ENCODE data around the gene LAMC3. TPM values are rescaled to one million over a fixed set of nuclear protein-coding genes. Genes with fewer than 3 reads are reported as not detected.

LAMC3 gene
- total and polyA plus RNA-seq, 7 experiments from 2014 or later, result 0.07 to 9.2 (median 3.5) TPM

DNA sequence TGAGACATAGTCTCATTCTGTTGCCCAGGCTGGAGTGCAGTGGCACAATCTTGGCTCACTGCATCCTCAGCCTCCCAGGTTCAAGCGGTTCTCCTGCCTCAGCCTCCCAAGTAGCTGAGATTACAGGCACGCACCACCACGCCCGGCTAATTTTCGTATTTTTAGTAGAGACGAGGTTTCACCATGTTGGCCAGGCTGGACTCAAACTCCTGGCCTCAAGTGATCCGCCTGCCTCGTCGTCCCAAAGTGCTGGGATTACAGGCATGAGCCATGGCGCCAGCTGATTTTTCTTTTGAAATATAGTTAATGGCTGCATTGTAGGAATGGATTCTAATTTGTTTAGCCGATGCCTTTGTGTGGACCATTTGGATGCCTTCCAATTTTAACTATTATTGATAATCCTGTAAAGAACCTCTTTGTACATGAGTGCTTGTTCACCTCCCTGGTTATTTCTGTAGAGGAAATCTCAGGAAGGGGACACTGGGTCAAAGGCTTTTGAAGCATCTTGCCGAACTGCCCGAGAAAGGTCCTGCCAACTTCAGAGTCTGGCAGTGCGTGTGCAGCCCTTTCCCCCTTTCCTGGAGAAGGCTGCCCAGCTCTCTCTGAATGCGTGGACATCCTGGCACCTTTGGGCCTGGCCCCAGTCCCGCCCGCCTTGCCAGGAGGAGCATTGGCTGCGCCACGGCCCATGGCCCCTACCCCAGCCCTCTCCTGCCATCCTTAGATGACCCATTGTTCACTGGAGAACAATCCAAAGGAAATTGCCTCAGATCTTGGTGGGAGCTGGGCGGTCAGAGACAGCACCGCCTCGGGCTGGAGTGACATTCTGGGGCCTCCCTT, 107.5 kb downstream of the LAMC3 start:
- POLR2A ChIA-PET, result interaction anchor here (1.0 kb wide), 1 partner anchor 9 kb away, joined by 4 read pairs; the partner anchor contains the start of gene NUP214
- H3K27me3 Mint-ChIP-seq, result peaks cover 0 to 9% (median 0%) of the 10 kb centered on the region in 5 donors
- Histone ChIP-seq H3K36me3 (ENCODE audit: control insufficient read depth in 2 of 3, insufficient read depth in 3 of 3, low read length in 3 of 3) (no peaks in the 10 kb centered on the region), H3K4me1 (ENCODE audit: control insufficient read depth in 2 of 2, insufficient read depth in 2 of 2, low read length in 2 of 2) (no peaks in the 10 kb centered on the region), H3K27me3 (ENCODE audit: control insufficient read depth in 2 of 2, insufficient read depth in 2 of 2, low read length in 2 of 2) (no peaks in the 10 kb centered on the region), H3K27ac (ENCODE audit: low read depth, low read length) (no peak overlapping the region), H3K4me3 (ENCODE audit: low read length) (no peak overlapping the region), H3K9me3 (ENCODE audit: control insufficient read depth in 2 of 3, low read length in 3 of 3) (no peaks in the 10 kb centered on the region)
- DNase-seq, result no peak
- ATAC-seq, result no peak
- peaks cover 0 to 2% (median 0%) of the 10 kb centered on the region in 7 donors for H3K4me1 Mint-ChIP-seq
- no peak overlapping the region for H3K4me3 Mint-ChIP-seq
- intact Hi-C loops (cut with micrococcal nuclease), result no loop called here
- no peaks in the 10 kb centered on the region for H3K36me3 Mint-ChIP-seq
- CTCF ChIA-PET, result no interaction called here
- no peaks in the 10 kb centered on the region for H3K9me3 Mint-ChIP-seq
- no peak overlapping the region for H3K27ac Mint-ChIP-seq

DNA sequence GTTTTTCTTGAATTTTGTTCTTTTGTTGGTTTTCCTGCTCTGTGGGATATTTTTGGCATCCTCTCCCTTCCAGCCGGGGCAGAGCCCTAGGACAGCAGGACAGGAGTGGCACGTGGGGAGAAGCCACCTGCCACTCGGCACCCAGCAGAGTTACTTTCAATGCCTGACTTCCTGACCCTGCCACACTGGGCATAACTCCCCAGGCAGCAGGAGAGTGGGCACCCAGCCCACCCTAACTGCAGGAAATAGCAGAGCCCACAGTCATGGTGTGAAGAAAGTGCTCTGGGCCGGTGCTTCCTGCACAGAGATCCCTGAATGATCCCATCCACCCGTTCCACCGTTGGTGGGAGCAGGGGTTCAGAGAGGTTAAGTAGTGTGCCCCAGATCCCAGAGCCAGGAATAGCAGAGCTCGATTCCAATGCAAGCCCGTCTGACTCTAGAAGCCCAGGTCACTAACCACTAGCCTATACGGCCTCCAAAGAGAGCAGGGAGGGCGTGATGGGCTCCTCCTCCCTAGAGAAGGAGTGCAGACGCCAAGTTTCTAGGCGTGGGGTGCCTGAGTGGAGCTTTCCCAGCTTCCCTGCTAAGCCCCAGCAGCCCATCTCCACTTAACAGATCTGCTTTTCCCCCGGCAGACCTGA, 108.3 kb downstream of the LAMC3 start:
- Histone ChIP-seq H3K27me3 (ENCODE audit: control insufficient read depth in 2 of 2, insufficient read depth in 2 of 2, low read length in 2 of 2) (no peaks in the 10 kb centered on the region), H3K36me3 (ENCODE audit: control insufficient read depth in 2 of 3, insufficient read depth in 3 of 3, low read length in 3 of 3) (no peaks in the 10 kb centered on the region), H3K4me3 (ENCODE audit: low read length) (no peak overlapping the region), H3K9me3 (ENCODE audit: control insufficient read depth in 2 of 3, low read length in 3 of 3) (no peaks in the 10 kb centered on the region), H3K4me1 (ENCODE audit: control insufficient read depth in 2 of 2, insufficient read depth in 2 of 2, low read length in 2 of 2) (no peaks in the 10 kb centered on the region), H3K27ac (ENCODE audit: low read depth, low read length) (no peak overlapping the region)
- Mint-ChIP-seq H3K4me1 (peaks cover 0 to 2% (median 0%) of the 10 kb centered on the region in 7 donors), H3K36me3 (no peaks in the 10 kb centered on the region), H3K9me3 (no peaks in the 10 kb centered on the region), H3K4me3 (no peak overlapping the region), H3K27me3 (peaks cover 0 to 9% (median 0%) of the 10 kb centered on the region in 5 donors), H3K27ac (no peak overlapping the region)
- POLR2A ChIA-PET, result interaction anchor here (1.0 kb wide), 1 partner anchor 8 kb away, joined by 4 read pairs; the partner anchor contains the start of gene NUP214
- intact Hi-C loops (cut with micrococcal nuclease), result no loop called here
- no peak for DNase-seq
- ATAC-seq, result no peak
- CTCF ChIA-PET, result no interaction called here

- ChIA-PET POLR2A (interaction anchor here (1.0 kb wide), 1 partner anchor 8 kb away, joined by 4 read pairs; the partner anchor contains the start of gene NUP214), CTCF (interaction anchor here (0.6 kb wide), 1 partner anchor 28 kb away, joined by 3 read pairs; no protein-coding TSS in a partner anchor)
- Histone ChIP-seq H3K27me3 (ENCODE audit: control insufficient read depth in 2 of 2, insufficient read depth in 2 of 2, low read length in 2 of 2) (no peaks in the 10 kb centered on the region), H3K9me3 (ENCODE audit: control insufficient read depth in 2 of 3, low read length in 3 of 3) (no peaks in the 10 kb centered on the region), H3K4me3 (ENCODE audit: low read length) (no peak overlapping the region), H3K27ac (ENCODE audit: low read depth, low read length) (no peak overlapping the region), H3K36me3 (ENCODE audit: control insufficient read depth in 2 of 3, insufficient read depth in 3 of 3, low read length in 3 of 3) (no peaks in the 10 kb centered on the region), H3K4me1 (ENCODE audit: control insufficient read depth in 2 of 2, insufficient read depth in 2 of 2, low read length in 2 of 2) (no peaks in the 10 kb centered on the region)
- Mint-ChIP-seq H3K9me3 (no peaks in the 10 kb centered on the region), H3K27ac (no peak overlapping the region), H3K4me3 (no peak overlapping the region), H3K27me3 (peaks cover 0 to 9% (median 0%) of the 10 kb centered on the region in 5 donors), H3K4me1 (peaks cover 0 to 2% (median 0%) of the 10 kb centered on the region in 7 donors), H3K36me3 (no peaks in the 10 kb centered on the region)
- DNase-seq, result no peak
- no peak for ATAC-seq
- intact Hi-C loops (cut with micrococcal nuclease), result no loop called here
Measured at GRCh38 chr9:131117762-131118145, 108.8 kb downstream of the LAMC3 start.

- CTCF ChIA-PET, result no interaction called here
- H3K27me3 Mint-ChIP-seq, result peaks cover 0 to 7% (median 0%) of the 10 kb centered on the region in 5 donors
- POLR2A ChIA-PET, result interaction anchor here (0.7 kb wide), 1 partner anchor 1161 kb away, joined by 3 read pairs; no protein-coding TSS in a partner anchor
Measured at GRCh38 chr9:131119600-131119999, 110.6 kb downstream of the LAMC3 start.

GRCh38 chr9:131120620-131121228, 111.8 kb downstream of the LAMC3 start:
- Histone ChIP-seq H3K4me1 (ENCODE audit: control insufficient read depth in 2 of 2, insufficient read depth in 2 of 2, low read length in 2 of 2) (peaks cover 4% of the 10 kb centered on the region in 2 donors), H3K9me3 (ENCODE audit: control insufficient read depth in 2 of 3, low read length in 3 of 3) (no peaks in the 10 kb centered on the region), H3K27me3 (ENCODE audit: control insufficient read depth in 2 of 2, insufficient read depth in 2 of 2, low read length in 2 of 2) (no peaks in the 10 kb centered on the region), H3K27ac (ENCODE audit: low read depth, low read length) (no peak overlapping the region), H3K4me3 (ENCODE audit: low read length) (no peak overlapping the region), H3K36me3 (ENCODE audit: control insufficient read depth in 2 of 3, insufficient read depth in 3 of 3, low read length in 3 of 3) (no peaks in the 10 kb centered on the region)
- no peak for ATAC-seq
- H3K9me3 Mint-ChIP-seq, result peaks cover 0 to 5% (median 0%) of the 10 kb centered on the region in 11 donors
- peaks cover 0 to 12% (median 0%) of the 10 kb centered on the region in 5 donors for H3K27me3 Mint-ChIP-seq
- CTCF ChIA-PET, result interaction anchor here (0.6 kb wide), 1 partner anchor 1231 kb away, joined by 3 read pairs; no protein-coding TSS in a partner anchor
- intact Hi-C loops (cut with micrococcal nuclease), result loop anchor here (10.0 kb wide), 4 partner anchors 624 to 1824 kb away; partner anchors contain the start of genes MED27 (in 1 of the 2), NTNG2 (in 1 of the 2), RAPGEF1 (in 1 of the 2) and TSC1 (in 1 of the 2)
- no peak overlapping the region for H3K4me3 Mint-ChIP-seq
- DNase-seq, result peak in 1 of 9 donors; percentile 18
- peaks cover 4 to 12% (median 10%) of the 10 kb centered on the region in 7 donors for H3K4me1 Mint-ChIP-seq
- POLR2A ChIA-PET, result no interaction called here
- peaks cover 0 to 3% (median 0%) of the 10 kb centered on the region in 5 donors for H3K36me3 Mint-ChIP-seq
- no peak overlapping the region for H3K27ac Mint-ChIP-seq

More at GRCh38 chr9:131119600-131119999, 110.6 kb downstream of the LAMC3 start:
- H3K27ac Mint-ChIP-seq, result no peak overlapping the region
- DNase-seq (no peak), ATAC-seq (no peak)
- Histone ChIP-seq H3K27ac (ENCODE audit: low read depth, low read length) (no peak overlapping the region), H3K4me1 (ENCODE audit: control insufficient read depth in 2 of 2, insufficient read depth in 2 of 2, low read length in 2 of 2) (peaks cover under 1 to 1% of the 10 kb centered on the region in 2 donors), H3K36me3 (ENCODE audit: control insufficient read depth in 2 of 3, insufficient read depth in 3 of 3, low read length in 3 of 3) (no peaks in the 10 kb centered on the region), H3K4me3 (ENCODE audit: low read length) (no peak overlapping the region), H3K27me3 (ENCODE audit: control insufficient read depth in 2 of 2, insufficient read depth in 2 of 2, low read length in 2 of 2) (no peaks in the 10 kb centered on the region), H3K9me3 (ENCODE audit: control insufficient read depth in 2 of 3, low read length in 3 of 3) (no peaks in the 10 kb centered on the region)
- H3K9me3 Mint-ChIP-seq, result no peaks in the 10 kb centered on the region
- no peak overlapping the region for H3K4me3 Mint-ChIP-seq
- intact Hi-C loops (cut with micrococcal nuclease), result no loop called here
- H3K4me1 Mint-ChIP-seq, result peaks cover 0 to 1% (median under 1%) of the 10 kb centered on the region in 7 donors
- no peaks in the 10 kb centered on the region for H3K36me3 Mint-ChIP-seq

DNA sequence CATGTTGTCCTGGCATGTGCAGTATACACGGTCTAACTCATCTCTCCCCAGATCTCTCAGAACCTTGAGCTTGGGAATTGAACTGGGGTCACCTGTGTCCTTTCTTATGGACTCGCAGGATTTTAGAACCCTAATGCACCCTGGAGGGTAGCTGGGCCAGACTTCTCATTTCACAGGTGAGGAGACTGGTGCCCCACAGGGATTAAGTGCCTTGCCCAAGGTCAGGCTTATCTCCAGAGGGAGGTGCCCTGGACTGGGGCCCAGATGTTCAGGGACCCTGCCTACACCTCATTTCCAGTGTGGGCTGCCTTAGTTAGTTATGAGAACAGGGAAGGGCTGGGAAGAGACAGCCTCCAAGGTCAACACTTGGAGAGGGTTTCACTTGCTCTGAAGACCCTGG, 112.4 kb downstream of the LAMC3 start:
- H3K4me3 Mint-ChIP-seq, result no peak overlapping the region
- peaks cover 0 to 12% (median 0%) of the 10 kb centered on the region in 5 donors for H3K27me3 Mint-ChIP-seq
- H3K4me1 Mint-ChIP-seq, result peaks cover 8 to 18% (median 17%) of the 10 kb centered on the region in 7 donors
- Histone ChIP-seq H3K4me3 (ENCODE audit: low read length) (no peak overlapping the region), H3K27me3 (ENCODE audit: control insufficient read depth in 2 of 2, insufficient read depth in 2 of 2, low read length in 2 of 2) (no peaks in the 10 kb centered on the region), H3K27ac (ENCODE audit: low read depth, low read length) (no peak overlapping the region), H3K4me1 (ENCODE audit: control insufficient read depth in 2 of 2, insufficient read depth in 2 of 2, low read length in 2 of 2) (peaks cover 8 to 9% of the 10 kb centered on the region in 2 donors), H3K36me3 (ENCODE audit: control insufficient read depth in 2 of 3, insufficient read depth in 3 of 3, low read length in 3 of 3) (no peaks in the 10 kb centered on the region), H3K9me3 (ENCODE audit: control insufficient read depth in 2 of 3, low read length in 3 of 3) (no peaks in the 10 kb centered on the region)
- POLR2A ChIA-PET, result interaction anchor here (0.5 kb wide), 1 partner anchor 187 kb away, joined by 3 read pairs; no protein-coding TSS in a partner anchor
- ATAC-seq (no peak), DNase-seq (peak in 1 of 9 donors; percentile 15)
- CTCF ChIA-PET, result no interaction called here
- intact Hi-C loops (cut with micrococcal nuclease), result loop anchor here (10.0 kb wide), 4 partner anchors 623 to 1823 kb away; partner anchors contain the start of genes MED27 (in 1 of the 2), NTNG2 (in 1 of the 2), RAPGEF1 (in 1 of the 2) and TSC1 (in 1 of the 2)
- H3K9me3 Mint-ChIP-seq, result peaks cover 0 to 5% (median 0%) of the 10 kb centered on the region in 11 donors
- H3K27ac Mint-ChIP-seq, result no peak overlapping the region
- H3K36me3 Mint-ChIP-seq, result peaks cover 0 to 3% (median 0%) of the 10 kb centered on the region in 5 donors
